Measurements from ENCODE around the gene CCDC32.

DNA sequence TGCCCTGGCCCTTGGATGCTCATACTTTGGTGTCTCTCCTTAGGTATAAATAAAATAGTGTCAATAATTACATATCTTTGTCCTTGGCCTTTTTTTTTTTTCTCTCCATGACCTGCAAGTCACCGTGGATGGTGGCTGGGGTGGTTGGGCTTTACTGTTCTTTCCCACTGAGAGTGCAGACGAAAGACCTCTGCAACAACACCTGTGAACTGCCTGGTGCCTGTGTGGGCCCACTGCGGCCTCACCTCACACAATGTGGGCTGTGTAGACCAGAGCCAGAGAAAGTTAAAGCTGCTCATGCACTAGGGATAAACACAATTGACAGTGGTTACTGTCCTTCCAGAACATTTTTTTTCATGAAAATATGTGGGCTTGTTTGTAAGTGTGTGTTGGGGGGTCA, 39.0 kb downstream of the CCDC32 start:
- TF ChIP-seq, protein P1, sequence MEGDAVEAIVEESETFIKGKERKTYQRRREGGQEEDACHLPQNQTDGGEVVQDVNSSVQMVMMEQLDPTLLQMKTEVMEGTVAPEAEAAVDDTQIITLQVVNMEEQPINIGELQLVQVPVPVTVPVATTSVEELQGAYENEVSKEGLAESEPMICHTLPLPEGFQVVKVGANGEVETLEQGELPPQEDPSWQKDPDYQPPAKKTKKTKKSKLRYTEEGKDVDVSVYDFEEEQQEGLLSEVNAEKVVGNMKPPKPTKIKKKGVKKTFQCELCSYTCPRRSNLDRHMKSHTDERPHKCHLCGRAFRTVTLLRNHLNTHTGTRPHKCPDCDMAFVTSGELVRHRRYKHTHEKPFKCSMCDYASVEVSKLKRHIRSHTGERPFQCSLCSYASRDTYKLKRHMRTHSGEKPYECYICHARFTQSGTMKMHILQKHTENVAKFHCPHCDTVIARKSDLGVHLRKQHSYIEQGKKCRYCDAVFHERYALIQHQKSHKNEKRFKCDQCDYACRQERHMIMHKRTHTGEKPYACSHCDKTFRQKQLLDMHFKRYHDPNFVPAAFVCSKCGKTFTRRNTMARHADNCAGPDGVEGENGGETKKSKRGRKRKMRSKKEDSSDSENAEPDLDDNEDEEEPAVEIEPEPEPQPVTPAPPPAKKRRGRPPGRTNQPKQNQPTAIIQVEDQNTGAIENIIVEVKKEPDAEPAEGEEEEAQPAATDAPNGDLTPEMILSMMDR (IDR thresholded peaks at IDR 0.05) = no peak
- TF ChIP-seq POLR2A (IDR thresholded peaks at IDR 0.05) = no peak
